Measurements from ENCODE around the gene TIGD4. TPM values are rescaled to one million over a fixed set of nuclear protein-coding genes. Genes with fewer than 3 reads are reported as not detected.

TIGD4 gene
- total and polyA plus RNA-seq, 2 donors (not counting 1 experiment from before 2014, with no cell fraction given): 0.04 to 0.59 TPM

DNA sequence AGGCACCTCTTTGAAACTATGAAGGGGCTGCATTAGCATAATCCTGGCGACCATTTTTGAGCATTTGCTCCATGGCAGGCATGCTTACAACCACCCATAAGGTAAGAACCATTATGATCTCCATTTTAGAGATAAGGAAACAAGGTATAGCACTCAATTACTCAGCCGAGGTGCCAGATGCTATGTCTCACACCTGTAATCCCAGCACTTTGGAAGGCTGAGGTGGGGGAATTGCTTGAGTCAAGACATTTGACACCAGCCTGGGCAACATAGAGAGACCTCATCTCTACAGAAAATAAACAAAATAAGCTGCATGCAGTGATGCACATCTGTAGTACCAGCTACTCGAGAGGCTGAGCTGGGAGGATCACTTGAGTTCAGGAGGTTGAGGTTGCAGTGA, 43.6 kb downstream of the TIGD4 start:
- 90% methylated on average over 1 of the region's 3 CpGs for WGBS (ENCODE audit: insufficient coverage)
- intact Hi-C loops (cut with micrococcal nuclease): loop anchor here (1.0 to 2.0 kb wide), 5 partner anchors 59 to 328 kb away; no protein-coding TSS in a partner anchor
- POLR2A ChIA-PET: no interaction called here

DNA sequence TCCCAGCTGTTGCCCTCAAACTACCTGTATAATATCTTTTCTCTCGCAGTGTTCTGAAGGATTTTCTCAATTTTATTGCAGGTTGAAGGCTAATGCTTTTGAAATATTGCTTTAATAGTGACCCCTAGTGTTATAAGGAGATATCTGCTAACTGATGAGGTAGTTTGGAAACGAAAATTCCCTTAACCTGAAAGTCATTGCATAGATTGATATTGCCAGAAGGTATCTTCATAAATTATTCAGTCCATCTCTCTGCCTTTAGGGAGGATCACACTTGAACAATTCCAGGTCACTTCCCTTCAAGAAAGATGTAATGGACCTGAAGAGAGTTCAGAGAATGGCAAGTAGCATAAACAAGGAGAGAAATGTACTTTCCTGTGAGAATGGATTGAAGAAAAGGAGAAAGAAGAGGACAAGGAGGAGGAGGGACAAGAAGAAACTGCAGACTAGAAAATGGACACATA, 44.1 kb downstream of the TIGD4 start:
- Histone ChIP-seq H3K27me3 (replicated peaks in 1 of 4; ENCODE audit: control extremely low read depth in 1 of 4, control insufficient read depth in 3 of 4, insufficient read depth in 4 of 4, low read length in 3 of 4) (no peaks in the 10 kb centered on the region), H3K36me3 (replicated peaks in 1 of 2; ENCODE audit: control extremely low read depth in 1 of 2, control insufficient read depth in 1 of 2, extremely low read depth in 1 of 2, insufficient read depth in 2 of 2, low read length in 1 of 2) (no peaks in the 10 kb centered on the region), H3K4me3 (ENCODE audit: control extremely low read depth in 1 of 5, extremely low read depth in 1 of 5, insufficient read depth in 1 of 5, low read depth in 2 of 5, low read length in 4 of 5) (no peak overlapping the region), H3K4me1 (ENCODE audit: control insufficient read depth in 2 of 2, insufficient read depth in 2 of 2, low read length in 2 of 2) (peaks cover 5 to 12% of the 10 kb centered on the region in 2 donors), H3K79me2 (ENCODE audit: control insufficient read depth, insufficient read depth, low read length) (no peaks in the 10 kb centered on the region), H4K20me1 (ENCODE audit: control insufficient read depth, insufficient read depth, low read length, poor library complexity, severe bottlenecking) (no peaks in the 10 kb centered on the region), H3K9ac (ENCODE audit: low read length) (no peak overlapping the region), H3K9me3 (ENCODE audit: control extremely low read depth in 1 of 3, control insufficient read depth in 2 of 3, insufficient read depth in 1 of 3, low read length in 2 of 3) (no peaks in the 10 kb centered on the region), H2AFZ (ENCODE audit: insufficient read depth, low read depth, low read length, poor library complexity, severe bottlenecking) (no peak overlapping the region), H3K4me2 (replicated peaks; ENCODE audit: low read depth, low read length, poor library complexity, severe bottlenecking) (no peak overlapping the region), H3K27ac (ENCODE audit: low read length in 2 of 2) (no peak overlapping the region)
- CTCF ChIA-PET: interaction anchor here (0.8 to 13.6 kb wide), 37 partner anchors 12 to 510 kb away, joined by 3 to 217 read pairs (median 4); partner anchors contain the start of genes ARFIP1, TIGD4 and TMEM154
- no peak overlapping the region for H3K27ac Mint-ChIP-seq
- H3K27me3 Mint-ChIP-seq: no peaks in the 10 kb centered on the region
- ATAC-seq (ENCODE audit: low read depth) (peak; percentile 57), DNase-seq (peak; percentile 64)
- H3K9me3 Mint-ChIP-seq (ENCODE audit: insufficient read depth): no peaks in the 10 kb centered on the region
- TF ChIP-seq EZH2 (IDR thresholded peaks at IDR 0.05; ENCODE audit: borderline replicate concordance, insufficient read depth, low read depth, low read length, poor library complexity, severe bottlenecking): no peak
- TF ChIP-seq, protein P1, sequence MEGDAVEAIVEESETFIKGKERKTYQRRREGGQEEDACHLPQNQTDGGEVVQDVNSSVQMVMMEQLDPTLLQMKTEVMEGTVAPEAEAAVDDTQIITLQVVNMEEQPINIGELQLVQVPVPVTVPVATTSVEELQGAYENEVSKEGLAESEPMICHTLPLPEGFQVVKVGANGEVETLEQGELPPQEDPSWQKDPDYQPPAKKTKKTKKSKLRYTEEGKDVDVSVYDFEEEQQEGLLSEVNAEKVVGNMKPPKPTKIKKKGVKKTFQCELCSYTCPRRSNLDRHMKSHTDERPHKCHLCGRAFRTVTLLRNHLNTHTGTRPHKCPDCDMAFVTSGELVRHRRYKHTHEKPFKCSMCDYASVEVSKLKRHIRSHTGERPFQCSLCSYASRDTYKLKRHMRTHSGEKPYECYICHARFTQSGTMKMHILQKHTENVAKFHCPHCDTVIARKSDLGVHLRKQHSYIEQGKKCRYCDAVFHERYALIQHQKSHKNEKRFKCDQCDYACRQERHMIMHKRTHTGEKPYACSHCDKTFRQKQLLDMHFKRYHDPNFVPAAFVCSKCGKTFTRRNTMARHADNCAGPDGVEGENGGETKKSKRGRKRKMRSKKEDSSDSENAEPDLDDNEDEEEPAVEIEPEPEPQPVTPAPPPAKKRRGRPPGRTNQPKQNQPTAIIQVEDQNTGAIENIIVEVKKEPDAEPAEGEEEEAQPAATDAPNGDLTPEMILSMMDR (IDR thresholded peaks at IDR 0.05): peak; percentile 80
- intact Hi-C loops (cut with micrococcal nuclease): loop anchor here (1.0 to 2.0 kb wide), 5 partner anchors 59 to 327 kb away; no protein-coding TSS in a partner anchor
- H3K4me3 Mint-ChIP-seq: no peak overlapping the region
- WGBS (ENCODE audit: insufficient coverage): no CpG with 5 or more reads among the region's 2 CpGs
- H3K4me1 Mint-ChIP-seq: peaks cover 16% of the 10 kb centered on the region
- POLR2A ChIA-PET: no interaction called here

More for the DNA sequence above, 43.6 kb downstream of the TIGD4 start:
- H3K36me3 ChIP-seq (replicated peaks in 1 of 2; ENCODE audit: control extremely low read depth in 1 of 2, control insufficient read depth in 1 of 2, extremely low read depth in 1 of 2, insufficient read depth in 2 of 2, low read length in 1 of 2): no peaks in the 10 kb centered on the region
- H3K9ac ChIP-seq (ENCODE audit: low read length): no peak overlapping the region
- TF ChIP-seq, protein P1 (IDR thresholded peaks at IDR 0.05): no peak
- no peak for TF ChIP-seq EZH2 (IDR thresholded peaks at IDR 0.05; ENCODE audit: borderline replicate concordance, insufficient read depth, low read depth, low read length, poor library complexity, severe bottlenecking)
- H3K4me1 ChIP-seq (ENCODE audit: control insufficient read depth in 2 of 2, insufficient read depth in 2 of 2, low read length in 2 of 2): peaks cover 5 to 12% of the 10 kb centered on the region in 2 donors
- Mint-ChIP-seq H3K9me3 (ENCODE audit: insufficient read depth) (no peaks in the 10 kb centered on the region), H3K27me3 (no peaks in the 10 kb centered on the region), H3K4me1 (peaks cover 16% of the 10 kb centered on the region), H3K27ac (no peak overlapping the region), H3K4me3 (no peak overlapping the region)
- H3K4me2 ChIP-seq (replicated peaks; ENCODE audit: low read depth, low read length, poor library complexity, severe bottlenecking): no peak overlapping the region
- CTCF ChIA-PET: interaction anchor here (0.9 to 13.6 kb wide), 30 partner anchors 12 to 510 kb away, joined by 3 to 217 read pairs (median 4); partner anchors contain the start of genes ARFIP1, TIGD4 and TMEM154
- no peaks in the 10 kb centered on the region for H3K27me3 ChIP-seq (replicated peaks in 1 of 4; ENCODE audit: control extremely low read depth in 1 of 4, control insufficient read depth in 3 of 4, insufficient read depth in 4 of 4, low read length in 3 of 4)
- no peak for DNase-seq
- ATAC-seq (ENCODE audit: low read depth): no peak
- H3K4me3 ChIP-seq (ENCODE audit: control extremely low read depth in 1 of 5, extremely low read depth in 1 of 5, insufficient read depth in 1 of 5, low read depth in 2 of 5, low read length in 4 of 5): no peak overlapping the region
- H3K27ac ChIP-seq (ENCODE audit: low read length in 2 of 2): no peak overlapping the region
- H3K79me2 ChIP-seq (ENCODE audit: control insufficient read depth, insufficient read depth, low read length): no peaks in the 10 kb centered on the region
- H4K20me1 ChIP-seq (ENCODE audit: control insufficient read depth, insufficient read depth, low read length, poor library complexity, severe bottlenecking): no peaks in the 10 kb centered on the region
- H3K9me3 ChIP-seq (ENCODE audit: control extremely low read depth in 1 of 3, control insufficient read depth in 2 of 3, insufficient read depth in 1 of 3, low read length in 2 of 3): no peaks in the 10 kb centered on the region
- H2AFZ ChIP-seq (ENCODE audit: insufficient read depth, low read depth, low read length, poor library complexity, severe bottlenecking): no peak overlapping the region

All from B cell (primary cell).